LNCaP clone FGC (cell line): Measurements from ENCODE around the gene STAT5A.

Experiments used
- DNase-seq: peaks from one replicate; pipeline ENCODE4 v3.0.0-alpha.2; 2011; ENCODE audit warnings: low read depth
- H3K4me3 ChIP-seq: 2 replicates; pipeline ENCODE4 v1.5.1; 2011; ENCODE audit warnings: mild to moderate bottlenecking, low read depth, low read length, control low read depth
- CTCF ChIP-seq: IDR thresholded peaks from 2 replicates; pipeline ENCODE4 v1.5.1; 2012; ENCODE audit warnings: mild to moderate bottlenecking; ENCODE audit not compliant: control insufficient read depth, insufficient read depth; ENCODE audit errors: extremely low read depth

STAT5A gene

GRCh38 chr17:42310787-42311215, 22.5 kb downstream of the STAT5A start:
- no peak for DNase-seq
- no peak overlapping the region for H3K4me3 ChIP-seq
- no peak for TF ChIP-seq CTCF

- DNase-seq, result no peak
- H3K4me3 ChIP-seq, result no peak overlapping the region
- no peak for TF ChIP-seq CTCF
These were observed 23.1 kb downstream of the STAT5A start for GRCh38 chr17:42311240-42312034.

GRCh38 chr17:42312035-42312284, 23.7 kb downstream of the STAT5A start:
- no peak overlapping the region for H3K4me3 ChIP-seq
- DNase-seq, result no peak
- TF ChIP-seq CTCF, result no peak

- no peak overlapping the region for H3K4me3 ChIP-seq
- peak; percentile 94 for TF ChIP-seq CTCF
- peak; percentile 18 for DNase-seq
These were observed 24.2 kb downstream of the STAT5A start for GRCh38 chr17:42312285-42313130.

GRCh38 chr17:42313389-42313772, 25.1 kb downstream of the STAT5A start:
- no peak for TF ChIP-seq CTCF
- H3K4me3 ChIP-seq, result no peak overlapping the region
- DNase-seq, result no peak

- no peak for TF ChIP-seq CTCF
- H3K4me3 ChIP-seq, result no peak overlapping the region
- no peak for DNase-seq
These were observed 25.7 kb downstream of the STAT5A start for GRCh38 chr17:42313773-42314566.
